HepG2 (cell line): ENCODE results near the gene PLCG2. TPM values are rescaled to one million over a fixed set of nuclear protein-coding genes. Genes with fewer than 3 reads are reported as not detected.

Source experiments
- ATAC-seq: fragments of 200-7000 bp; cut with Tn5 transposase; 3 replicates; pipeline ENCODE4 v1.9.1; 2020; ENCODE audit warnings: mild to moderate bottlenecking, moderate library complexity
- BruUV-seq: library from RNA; stranded (reverse); fragments of 400-500 nt; replicated peaks from 2 replicates; lab custom pipeline; 2021; lab: Mats Ljungman, UMichigan
- CTCF ChIA-PET: fragments of 300-600 bp; formaldehyde crosslinking; extraction: SDS; loops from one replicate; lab custom pipeline; 2021; ENCODE audit warnings: low total read pairs, inconsistent platforms, low intra/inter-chr PET ratio; lab: Yijun Ruan, JAX
- POLR2A ChIA-PET: fragments of 350-600 bp; sonication (Branson Sonifier 250); formaldehyde crosslinking; loops from one replicate; lab custom pipeline; 2020; ENCODE audit warnings: antibody characterized with exemption, inconsistent platforms; lab: Yijun Ruan, JAX
- DNase-seq: peaks from one replicate; pipeline ENCODE4 v3.0.0-alpha.2; 2015; ENCODE audit warnings: low spot score
- FAIRE-seq: peaks from 3 replicates; lab custom pipeline; 2011; peaks lifted over from hg19 to GRCh38; lab: Jason Lieb, UNC
- H2AFZ ChIP-seq: one replicate; pipeline ENCODE4 v1.6.1; 2011; ENCODE audit warnings: low read length, inconsistent platforms
- H3K27ac ChIP-seq: fragments of 300-600 bp; 3 replicates; pipeline ENCODE4 v1.8.0; 2011; ENCODE audit warnings: mixed run types, mild to moderate bottlenecking, mixed read lengths, low read length, inconsistent platforms; ENCODE audit not compliant: insufficient read depth; ENCODE audit errors: extremely low read length
- H3K27me3 ChIP-seq, 2 experiments: fragments of 200-600 bp in 1 of 2; 2 replicates in 1 of 2; 3 replicates in 1 of 2; pipeline versions ENCODE4 v1.6.0 to v1.8.0; 2011; ENCODE audit warnings: low read length in 2 of 2, mild to moderate bottlenecking in 2 of 2, moderate library complexity in 2 of 2, inconsistent platforms in 1 of 2; ENCODE audit not compliant: insufficient read depth in 2 of 2, control insufficient read depth in 1 of 2
- H3K36me3 ChIP-seq, 2 experiments: fragments of 200-600 bp in 1 of 2; replicated peaks in 1 of 2; 2 replicates in 1 of 2; 3 replicates in 1 of 2; pipeline versions ENCODE4 v1.5.1 to v1.8.0; 2011; ENCODE audit warnings: low read length in 2 of 2, inconsistent platforms in 1 of 2; ENCODE audit not compliant: insufficient read depth in 2 of 2, control insufficient read depth in 1 of 2
- H3K4me1 ChIP-seq: 2 replicates; pipeline ENCODE4 v1.5.1; 2012; ENCODE audit warnings: low read length, inconsistent platforms; ENCODE audit not compliant: insufficient read depth
- H3K4me2 ChIP-seq: 2 replicates; pipeline ENCODE4 v1.6.0; 2011; ENCODE audit warnings: low read depth, low read length, inconsistent platforms
- H3K4me3 ChIP-seq, 3 experiments: fragments of 200-600 bp in 1 of 3; sonication (generic), shearing (Covaris generic) in 1 of 3; replicated peaks in 1 of 3; 2 replicates each; pipeline ENCODE4 v1.5.1; 2011 to 2016; ENCODE audit warnings: low read length in 3 of 3, inconsistent platforms in 2 of 3, low read depth in 2 of 3, mild to moderate bottlenecking in 2 of 3, control low read depth in 1 of 3, mixed read lengths in 1 of 3; ENCODE audit not compliant: insufficient read depth in 1 of 3
- H3K79me2 ChIP-seq: one replicate; pipeline ENCODE4 v1.6.1; 2011; ENCODE audit warnings: low read length, inconsistent platforms; ENCODE audit not compliant: insufficient read depth
- H3K9ac ChIP-seq: 2 replicates; pipeline ENCODE4 v1.6.0; 2011; ENCODE audit warnings: mild to moderate bottlenecking, low read depth, low read length, inconsistent platforms; ENCODE audit not compliant: insufficient read depth
- H3K9me3 ChIP-seq: 2 replicates; pipeline ENCODE4 v1.5.1; 2012; ENCODE audit warnings: mild to moderate bottlenecking, low read length
- H4K20me1 ChIP-seq: 2 replicates; pipeline ENCODE4 v1.6.0; 2011; ENCODE audit warnings: inconsistent platforms, mild to moderate bottlenecking, low read length, moderate library complexity; ENCODE audit not compliant: insufficient read depth
- BORCS8-MEF2B ChIP-seq: sonication (generic); formaldehyde crosslinking; IDR thresholded peaks from 2 replicates; pipeline ENCODE4 v1.8.0; 2022; ENCODE audit warnings: mild to moderate bottlenecking, missing genetic modification reagents
- ETV6 ChIP-seq: sonication (generic); formaldehyde crosslinking; conservative IDR thresholded peaks from 2 replicates; pipeline ENCODE4 v1.4.0; 2020; ENCODE audit warnings: missing genetic modification reagents
- FOXP4 ChIP-seq: sonication (generic); formaldehyde crosslinking; IDR thresholded peaks from 2 replicates; pipeline ENCODE4 v1.4.0; 2020; ENCODE audit warnings: missing genetic modification reagents
- HOXD1 ChIP-seq: sonication (generic); formaldehyde crosslinking; IDR thresholded peaks from 2 replicates; pipeline ENCODE4 v1.5.0; 2020; ENCODE audit warnings: missing genetic modification reagents
- KDM3A ChIP-seq: IDR thresholded peaks from 2 replicates; pipeline ENCODE4 v1.6.1; 2018; ENCODE audit warnings: low read depth, missing compliant biosample characterization
- MAF1 ChIP-seq: sonication (generic); formaldehyde crosslinking; IDR thresholded peaks from 2 replicates; pipeline ENCODE4 v1.5.0; 2020; ENCODE audit warnings: missing genetic modification reagents, borderline replicate concordance
- MAX ChIP-seq: IDR thresholded peaks from 2 replicates; pipeline ENCODE4 v1.6.1; 2012; ENCODE audit warnings: inconsistent platforms
- MLXIP ChIP-seq: sonication (generic); formaldehyde crosslinking; IDR thresholded peaks from 2 replicates; pipeline ENCODE4 v1.9.0; 2021; ENCODE audit warnings: missing genetic modification reagents, borderline replicate concordance
- NFATC3 ChIP-seq: sonication (generic); formaldehyde crosslinking; IDR thresholded peaks from 2 replicates; pipeline ENCODE4 v1.5.1; 2020; ENCODE audit warnings: mild to moderate bottlenecking, missing genetic modification reagents
- TFE3 ChIP-seq: IDR thresholded peaks from 2 replicates; pipeline ENCODE4 v1.6.1; 2016
- ZFX ChIP-seq: sonication (generic); formaldehyde crosslinking; IDR thresholded peaks from 2 replicates; pipeline ENCODE4 v1.4.0; 2020; ENCODE audit warnings: mild to moderate bottlenecking, low read depth, missing genetic modification reagents, moderate library complexity
- ZNF761 ChIP-seq: sonication (generic); formaldehyde crosslinking; conservative IDR thresholded peaks from 2 replicates; pipeline ENCODE4 v1.4.0; 2020; ENCODE audit warnings: mild to moderate bottlenecking, missing genetic modification reagents
- ZNF800 ChIP-seq: sonication (generic); formaldehyde crosslinking; IDR thresholded peaks from 2 replicates; pipeline ENCODE4 v1.4.0; 2020; ENCODE audit warnings: missing genetic modification reagents
- ZSCAN25 ChIP-seq: sonication (generic); formaldehyde crosslinking; IDR thresholded peaks from 2 replicates; pipeline ENCODE4 v1.8.0; 2022; ENCODE audit warnings: mild to moderate bottlenecking, missing genetic modification reagents
- WGBS: methylation state at CpG from one replicate; pipeline ENCODE4 v1.1.6; 2017; ENCODE audit warnings: low lambda C conversion rate; 5-methylcytosine and 5-hydroxymethylcytosine counted together
- in situ Hi-C: cut with HindIII; loops from 2 replicates; pipeline ENCODE4 v1.10.0; 2017; ENCODE audit warnings: low pct_unique_long_range_greater_than_20kb; ENCODE audit not compliant: extremely low pct_ligation_motif_present
- intact Hi-C: fragments of 100-400 bp; cut with micrococcal nuclease; formaldehyde crosslinking; loops from one replicate; pipeline ENCODE4 v1.10.0; 2022; ENCODE audit not compliant: unreplicated experiment
- polyA plus RNA-seq, 8 experiments: library from polyadenylated mRNA; depleted of rRNA in 3 of 8; stranded (reverse) in 7 of 8; unstranded in 1 of 8; fragments of >200 nt; fragmentation: Illumina TruSeq in 4 of 8; extraction: Trizol in 4 of 8; gene quantifications; 2 replicates each; pipeline versions ENCODE4 v1.2.1 to v1.2.3, GENCODE V29; 2011 to 2016; ENCODE audit warnings: low read depth in 4 of 8, missing spikeins in 1 of 8, mixed read lengths in 1 of 8; ENCODE audit not compliant: insufficient read depth in 1 of 8
- total RNA-seq, 5 experiments: library from RNA; depleted of rRNA; stranded (reverse); fragments of >200 nt; fragmentation: Illumina TruSeq; extraction: Trizol; gene quantifications; 2 replicates each; pipeline ENCODE4 v1.2.3, GENCODE V29; 2016; ENCODE audit warnings: low read depth in 1 of 5

PLCG2 gene
- total and polyA plus RNA-seq, 2 of the 13 experiments (the other 11 are each of a cell fraction or from before 2014, with no cell fraction given), result 0.13 to 0.18 TPM

- TF ChIP-seq ETV6 (CRISPR knock-in tag), result no peak
- TF ChIP-seq, all 625 proteins: peak for 0
Measured at GRCh38 chr16:81803332-81803731, 24.2 kb downstream of the PLCG2 start (continued).

- POLR2A ChIA-PET, result no interaction called here
- intact Hi-C loops, result no loop called here
- no peak overlapping the region for H3K9ac ChIP-seq
- CTCF ChIA-PET, result no interaction called here
- 3% methylated on average over 2 of the region's 2 CpGs for WGBS
- no peaks in the 10 kb centered on the region for H3K36me3 ChIP-seq
- BruUV-seq, result no TSS peak
- DNase-seq (no peak), FAIRE-seq (no peak), ATAC-seq (no peak)
- no peaks in the 10 kb centered on the region for H4K20me1 ChIP-seq
- no peaks in the 10 kb centered on the region for H3K79me2 ChIP-seq
- H3K27me3 ChIP-seq, result peaks cover 0 to 30% of the 10 kb centered on the region in 2 experiments; a peak in 4 of 5 replicates
- no peaks in the 10 kb centered on the region for H3K9me3 ChIP-seq
- no peak overlapping the region for H2AFZ ChIP-seq
- H3K27ac ChIP-seq, result no peak overlapping the region
- no peak overlapping the region for H3K4me3 ChIP-seq
- H3K4me2 ChIP-seq, result no peak overlapping the region
- peaks cover 5% of the 10 kb centered on the region for H3K4me1 ChIP-seq
- in situ Hi-C loops, result no loop called here
- TF ChIP-seq BORCS8-MEF2B (CRISPR knock-in tag), result no peak
- no peak for TF ChIP-seq HOXD1 (CRISPR knock-in tag)
- TF ChIP-seq MLXIP (CRISPR knock-in tag), result no peak
- TF ChIP-seq ZNF800 (CRISPR knock-in tag), result no peak
- TF ChIP-seq FOXP4, result no peak
- no peak for TF ChIP-seq TFE3 (CRISPR knock-in tag)
- TF ChIP-seq ZNF761, result no peak
- TF ChIP-seq ZSCAN25, result no peak
- no peak for TF ChIP-seq KDM3A (CRISPR knock-in tag)
- TF ChIP-seq ZFX (CRISPR knock-in tag), result no peak
- TF ChIP-seq MAF1 (CRISPR knock-in tag), result no peak
- TF ChIP-seq MAX, result no peak
- no peak for TF ChIP-seq NFATC3 (CRISPR knock-in tag)
Measured at GRCh38 chr16:81804134-81804610, 25.1 kb downstream of the PLCG2 start.
